Uterus (tissue), 2 donors: ENCODE results near the gene VAC14.

ENCODE experiments used
- CTCF ChIP-seq, 4 experiments: fragments of 200-600 bp in 2 of 4; fragments of 450-650 bp in 2 of 4; sonication (generic) in 2 of 4; IDR thresholded peaks; one replicate each; pipeline ENCODE4 v1.5.1; 2016 to 2019; ENCODE audit warnings: antibody characterized with exemption in 4 of 4, mild to moderate bottlenecking in 2 of 4, moderate library complexity in 1 of 4
- POLR2A ChIP-seq, 2 donors: fragments of 450-650 bp; IDR thresholded peaks; one replicate each; pipeline ENCODE4 v1.6.1; 2016; ENCODE audit warnings: antibody characterized with exemption in 2 of 2, mild to moderate bottlenecking in 1 of 2, moderate library complexity in 1 of 2

DNA sequence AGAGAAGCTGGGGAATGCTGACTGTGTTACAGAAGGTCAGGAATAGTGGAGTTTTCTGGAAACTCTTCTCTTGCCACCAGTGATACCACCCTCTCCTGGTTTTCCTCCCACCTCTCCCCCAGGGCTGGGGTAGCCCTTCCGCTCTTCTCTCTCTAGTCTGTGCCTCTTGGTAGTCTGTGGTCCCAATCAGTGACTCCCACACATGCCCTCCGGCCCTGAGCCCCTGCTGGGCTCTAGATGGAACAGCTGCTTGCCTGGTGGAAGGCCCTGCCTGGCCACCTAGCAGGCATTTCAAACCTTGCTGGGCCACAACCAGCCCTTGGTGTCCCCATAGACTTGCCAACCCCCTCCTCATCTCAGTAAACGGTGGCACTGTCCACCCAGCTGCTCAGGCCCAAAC is 99.9 kb downstream of the VAC14 start:
- no peak for TF ChIP-seq CTCF (IDR thresholded peaks at IDR 0.05)
- no peak for TF ChIP-seq POLR2A (IDR thresholded peaks at IDR 0.05)
